Effector CD8-positive, alpha-beta T cell (primary cell): Measurements from ENCODE around the gene VAC14.

Source experiments
- DNase-seq: peaks from one replicate; lab custom pipeline; 2025; lab: John Stamatoyannopoulos, UW

The VAC14 gene

GRCh38 chr16:70663524-70664324 is 137.2 kb downstream of the VAC14 start:
- no peak for DNase-seq

DNA sequence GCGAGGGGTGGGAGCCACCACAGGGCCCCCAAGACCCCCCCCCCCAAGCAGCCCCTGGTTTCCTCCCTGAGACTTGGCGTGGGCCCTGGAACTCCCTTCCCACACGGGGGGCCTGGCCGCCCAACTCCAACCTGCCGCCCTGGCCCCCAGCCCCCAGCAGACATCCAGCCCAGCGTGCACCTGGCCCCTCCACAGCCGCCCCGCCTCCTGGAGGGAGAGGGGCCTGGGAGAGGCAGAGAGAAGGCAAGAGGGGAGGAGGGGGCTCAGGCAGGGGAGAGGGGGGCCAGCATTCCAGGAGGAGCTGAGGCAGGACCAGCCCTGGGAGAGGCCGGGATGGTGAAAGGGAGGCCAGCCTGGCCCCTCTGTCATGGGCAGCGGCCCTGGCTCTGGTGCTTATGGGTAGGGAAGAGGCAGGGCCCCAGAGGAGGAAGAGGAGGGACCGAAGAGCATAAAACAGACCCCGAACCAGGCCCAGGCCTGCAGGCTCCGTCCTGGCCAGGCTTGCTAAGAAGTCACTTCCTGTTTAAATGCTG is 137.9 kb downstream of the VAC14 start:
- DNase-seq, result no peak

DNA sequence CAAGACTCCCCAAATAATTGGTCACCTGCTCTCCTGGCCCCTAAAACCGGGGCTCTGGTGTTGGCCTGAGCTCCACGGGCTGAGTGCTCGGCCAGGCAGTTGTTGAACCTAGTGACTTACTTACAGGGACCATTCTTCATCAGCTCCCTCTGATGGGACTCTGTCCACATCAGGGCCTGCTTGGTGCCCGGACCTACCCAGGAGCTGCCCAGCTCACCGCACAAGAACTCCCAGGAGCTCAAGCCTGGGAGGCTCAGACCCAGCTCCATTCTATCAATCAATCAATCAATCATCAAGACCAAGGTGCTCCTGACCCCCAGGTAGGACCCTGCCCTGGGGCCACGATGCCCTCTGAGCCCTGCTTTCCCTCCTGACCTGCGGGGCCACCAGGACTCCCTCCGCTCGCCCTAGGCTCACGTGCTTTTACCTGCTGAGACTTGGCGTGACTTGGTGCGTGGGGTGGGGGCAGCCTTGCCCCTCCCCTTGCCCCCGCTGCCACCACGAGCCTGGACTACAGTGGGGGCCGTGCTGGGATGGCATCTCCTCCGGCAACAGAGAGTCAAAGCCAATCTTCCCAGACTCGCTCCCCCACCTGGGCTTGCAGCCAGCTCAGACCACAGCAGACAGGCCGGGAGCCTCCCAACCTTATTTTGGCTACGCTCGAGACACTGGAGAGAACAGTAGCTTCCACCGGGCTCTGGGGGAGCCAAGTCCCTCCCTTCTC is 138.9 kb downstream of the VAC14 start:
- no peak for DNase-seq

DNA sequence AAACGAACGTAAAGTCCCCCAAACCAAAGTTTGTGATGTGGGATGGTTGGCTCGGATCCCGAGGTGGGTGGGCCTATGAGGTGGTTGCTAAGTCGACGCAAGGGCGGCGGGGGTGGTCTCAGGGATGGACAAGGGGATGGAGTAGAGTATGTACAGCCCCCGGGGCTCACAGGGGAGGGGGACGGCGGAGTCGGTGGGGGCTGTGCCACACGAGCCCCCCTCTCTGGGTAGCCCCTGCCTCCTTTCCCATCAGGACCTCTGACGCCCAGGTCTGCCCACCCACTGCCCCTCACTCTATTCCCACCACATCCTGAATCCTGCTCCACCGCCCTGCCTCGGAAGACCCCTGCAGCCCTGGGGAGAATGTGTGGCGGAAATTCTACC is 139.4 kb downstream of the VAC14 start:
- no peak for DNase-seq

DNA sequence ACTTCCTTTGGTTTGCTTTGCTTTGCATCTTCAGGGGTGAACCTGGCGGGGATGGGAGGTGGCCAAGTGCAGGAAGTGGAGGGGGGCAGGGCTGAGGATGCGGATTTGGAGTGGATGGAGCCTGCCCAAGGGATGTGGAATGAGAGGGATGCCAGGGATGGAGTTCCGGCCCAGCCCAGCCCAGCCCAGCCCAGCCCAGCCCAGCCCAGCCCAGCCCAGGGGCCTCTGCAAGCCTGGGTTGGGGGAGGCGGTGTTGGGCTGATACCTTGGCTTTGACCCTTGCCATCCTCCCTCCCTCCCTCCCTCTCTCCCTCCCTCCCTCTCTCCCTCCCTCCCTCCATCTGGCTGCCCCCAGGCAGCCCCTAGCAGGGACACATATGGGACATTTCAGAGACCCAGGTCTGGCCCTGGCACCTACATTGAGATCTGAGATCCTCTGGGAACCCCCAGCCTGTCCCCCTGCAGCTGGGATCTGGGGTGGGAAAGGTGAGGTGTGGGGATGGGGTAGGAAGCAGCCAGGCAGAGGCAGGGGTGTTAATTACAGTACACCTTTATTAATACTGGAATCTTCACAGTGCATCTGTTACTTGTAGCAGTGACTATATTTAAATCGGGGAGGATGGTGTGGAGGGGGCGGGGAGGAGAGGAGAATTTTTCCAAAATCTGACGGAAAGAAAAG is 140.1 kb downstream of the VAC14 start:
- DNase-seq, result no peak

DNA sequence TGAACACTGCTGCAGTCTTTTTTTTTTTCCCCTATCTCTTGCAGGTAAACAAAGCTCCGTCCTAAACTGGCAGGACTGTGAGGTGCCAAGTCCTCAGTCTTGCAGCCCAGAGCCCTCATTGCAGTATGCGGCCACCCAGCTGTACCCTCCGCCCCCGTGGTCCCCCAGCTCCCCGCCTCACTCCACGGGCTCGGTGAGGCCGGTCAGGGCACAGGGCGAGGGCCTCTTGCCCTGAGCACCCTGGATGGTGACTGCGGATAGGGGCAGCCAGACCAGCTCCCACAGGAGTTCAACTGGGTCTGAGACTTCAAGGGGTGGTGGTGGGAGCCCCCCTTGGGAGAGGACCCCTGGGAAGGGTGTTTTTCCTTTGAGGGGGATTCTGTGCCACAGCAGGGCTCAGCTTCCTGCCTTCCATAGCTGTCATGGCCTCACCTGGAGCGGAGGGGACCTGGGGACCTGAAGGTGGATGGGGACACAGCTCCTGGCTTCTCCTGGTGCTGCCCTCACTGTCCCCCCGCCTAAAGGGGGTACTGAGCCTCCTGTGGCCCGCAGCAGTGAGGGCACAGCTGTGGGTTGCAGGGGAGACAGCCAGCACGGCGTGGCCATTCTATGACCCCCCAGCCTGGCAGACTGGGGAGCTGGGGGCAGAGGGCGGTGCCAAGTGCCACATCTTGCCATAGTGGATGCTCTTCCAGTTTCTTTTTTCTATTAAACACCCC is 140.8 kb downstream of the VAC14 start:
- no peak for DNase-seq

GRCh38 chr16:70659546-70659945 is 141.4 kb downstream of the VAC14 start:
- no peak for DNase-seq

DNA sequence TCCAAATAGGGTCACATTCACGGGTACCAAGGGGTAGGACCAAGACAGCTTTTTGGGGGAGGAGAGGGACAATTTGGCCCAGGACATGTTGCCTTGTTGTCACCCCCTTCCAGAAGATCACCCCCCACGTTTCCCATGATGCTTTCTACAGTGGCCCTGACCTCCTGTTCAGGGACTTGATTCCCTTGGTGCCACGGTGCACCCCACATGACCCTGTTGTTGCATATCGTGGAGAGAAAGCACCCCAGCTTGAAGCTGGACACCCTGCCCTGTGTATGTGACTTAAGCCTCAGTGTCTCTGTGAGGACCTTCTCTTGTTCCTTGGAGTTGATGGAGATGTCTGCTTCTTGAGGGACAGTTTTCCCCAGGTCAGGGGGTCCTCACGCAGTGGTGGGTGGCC is 142.0 kb downstream of the VAC14 start:
- no peak for DNase-seq

GRCh38 chr16:70657956-70658355 is 143.0 kb downstream of the VAC14 start:
- DNase-seq, result no peak

- DNase-seq, result no peak
These were observed 144.2 kb downstream of the VAC14 start for GRCh38 chr16:70656712-70657263.

DNA sequence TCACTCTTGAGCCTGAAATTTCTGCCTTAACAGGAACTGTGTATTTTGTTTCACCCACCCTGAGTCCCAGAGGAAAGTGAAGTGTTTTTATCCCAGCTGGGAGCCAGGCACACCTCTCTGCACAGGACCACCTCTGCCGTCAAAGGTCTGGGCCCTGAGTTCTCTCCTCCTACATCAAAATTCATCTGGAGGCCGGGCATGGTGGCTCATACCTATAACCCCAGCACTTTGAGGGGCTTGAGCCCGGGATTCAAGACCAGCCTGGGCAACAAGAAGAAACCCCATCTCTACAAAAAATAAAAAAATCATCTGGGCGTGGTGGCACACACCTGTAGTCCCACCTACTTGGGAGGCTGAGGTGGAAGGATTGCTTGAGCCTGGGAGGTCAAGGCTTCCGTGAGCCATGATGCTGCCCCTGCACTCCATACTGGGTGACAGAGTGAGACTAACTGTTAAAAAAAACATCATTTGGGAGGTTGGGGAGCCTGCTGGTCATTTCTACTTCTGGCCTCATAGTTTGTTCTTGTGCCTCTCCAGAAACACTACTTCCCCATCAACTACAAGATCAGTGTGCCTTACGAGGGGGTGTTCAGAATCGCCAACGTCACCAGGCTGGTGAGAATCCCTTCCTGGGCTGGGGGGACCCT is 144.8 kb downstream of the VAC14 start:
- DNase-seq, result no peak

DNA sequence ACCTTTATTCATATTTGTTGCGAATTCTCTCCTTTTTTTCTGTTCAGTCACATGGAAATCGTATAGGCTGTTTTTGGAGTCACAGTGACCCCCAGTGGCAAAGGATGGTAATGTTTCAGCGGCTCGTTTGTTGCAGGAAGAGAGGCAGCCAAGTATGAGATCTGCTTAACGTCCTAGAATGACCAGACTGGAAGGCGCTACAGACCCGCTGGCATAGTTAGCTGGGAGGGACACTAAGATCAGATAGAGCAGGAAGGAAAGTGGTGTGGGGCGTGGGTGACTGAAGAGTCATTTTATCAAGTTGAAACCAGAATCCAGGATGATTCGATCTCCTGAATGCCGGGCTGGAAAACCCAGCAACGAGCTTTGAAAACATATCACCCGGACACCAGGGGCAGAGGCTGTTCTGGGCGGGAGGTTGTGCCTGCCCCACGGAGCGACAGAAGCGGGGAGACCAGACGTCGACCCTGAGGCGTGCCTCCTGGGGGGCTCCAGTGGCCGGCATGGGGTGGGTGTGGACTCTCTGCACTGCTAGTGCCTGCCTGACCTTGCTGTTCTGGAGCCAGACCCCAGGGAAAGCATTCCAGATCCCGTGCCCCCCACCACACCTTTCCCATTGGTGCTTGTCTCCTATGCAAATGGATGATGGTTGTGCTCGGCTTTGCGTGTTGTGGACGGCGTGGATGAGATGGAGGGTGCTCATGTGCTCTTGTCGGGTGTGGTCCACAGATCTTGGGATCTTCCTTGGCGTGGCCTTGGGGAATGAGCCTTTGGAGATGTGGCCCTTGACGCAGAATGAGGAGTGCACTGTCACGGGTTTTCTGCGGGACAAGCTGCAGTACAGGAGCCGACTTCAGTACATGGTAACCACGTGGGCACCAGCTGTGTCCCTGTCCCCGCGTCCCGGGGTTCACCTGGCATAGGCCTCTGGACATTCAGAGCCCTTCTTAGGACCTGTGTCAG is 146.9 kb downstream of the VAC14 start:
- DNase-seq, result peak; percentile 63

DNA sequence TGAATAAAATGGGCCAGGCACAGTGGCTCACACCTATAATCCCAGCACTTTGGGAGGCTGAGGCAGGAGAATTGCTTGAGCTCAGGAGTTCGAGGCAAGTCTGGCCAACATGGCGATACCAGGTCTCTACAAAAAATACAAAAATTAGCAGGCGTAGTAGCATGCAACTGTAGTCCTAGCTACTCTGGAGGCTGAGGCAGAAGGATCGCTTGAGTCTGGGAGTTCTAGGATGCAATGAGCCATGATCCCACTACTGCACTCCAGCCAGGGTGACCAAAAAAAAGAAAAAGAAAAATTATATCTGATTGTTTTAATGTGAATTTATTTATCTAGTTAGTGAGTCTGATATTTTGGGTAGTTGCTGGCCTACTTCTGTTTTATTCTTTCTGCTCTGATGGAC is 147.6 kb downstream of the VAC14 start:
- DNase-seq, result no peak

GRCh38 chr16:70652322-70652721 is 148.6 kb downstream of the VAC14 start:
- DNase-seq, result no peak

DNA sequence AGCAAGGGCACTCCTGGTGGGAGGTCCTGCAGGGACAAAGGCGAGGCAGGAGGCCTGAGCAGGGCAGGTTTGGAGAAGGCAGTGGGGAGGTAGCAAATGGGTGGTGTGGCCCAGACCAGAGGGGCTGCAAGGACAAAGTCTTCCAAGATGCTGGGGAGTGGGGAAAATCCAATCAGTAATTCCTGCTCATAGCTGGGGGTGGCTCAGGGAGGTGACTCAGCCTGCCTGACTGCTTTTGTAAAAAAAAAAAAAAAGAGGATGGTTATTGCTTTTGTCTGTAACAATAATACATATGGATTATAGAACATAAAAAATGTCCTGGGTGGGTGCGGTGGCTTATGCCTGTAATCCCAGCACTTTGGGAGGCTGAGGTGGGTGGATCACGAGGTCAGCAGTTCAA is 149.4 kb downstream of the VAC14 start:
- no peak for DNase-seq

GRCh38 chr16:70650216-70650615 is 150.7 kb downstream of the VAC14 start:
- no peak for DNase-seq

DNA sequence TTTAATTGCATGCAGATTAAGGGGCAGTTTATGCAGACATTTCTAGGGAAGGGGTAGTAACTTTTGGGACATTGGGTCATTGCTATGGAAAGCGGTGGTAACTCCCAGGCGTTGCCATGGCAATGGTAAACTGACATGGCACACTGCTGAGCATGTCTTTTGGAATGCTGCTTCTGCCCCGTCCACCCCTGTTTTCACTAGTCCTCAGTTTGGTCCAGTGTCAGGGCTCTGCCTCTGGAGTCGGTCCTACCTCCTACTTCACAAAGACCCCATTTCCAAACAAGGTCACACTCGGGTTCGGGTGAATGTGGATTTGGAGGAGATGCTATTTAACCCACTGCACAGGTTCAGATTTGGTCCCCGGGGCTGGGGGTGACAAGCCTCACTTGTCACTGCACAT is 151.7 kb downstream of the VAC14 start:
- no peak for DNase-seq

- DNase-seq, result no peak
These were observed 152.4 kb downstream of the VAC14 start for GRCh38 chr16:70648606-70649005.

DNA sequence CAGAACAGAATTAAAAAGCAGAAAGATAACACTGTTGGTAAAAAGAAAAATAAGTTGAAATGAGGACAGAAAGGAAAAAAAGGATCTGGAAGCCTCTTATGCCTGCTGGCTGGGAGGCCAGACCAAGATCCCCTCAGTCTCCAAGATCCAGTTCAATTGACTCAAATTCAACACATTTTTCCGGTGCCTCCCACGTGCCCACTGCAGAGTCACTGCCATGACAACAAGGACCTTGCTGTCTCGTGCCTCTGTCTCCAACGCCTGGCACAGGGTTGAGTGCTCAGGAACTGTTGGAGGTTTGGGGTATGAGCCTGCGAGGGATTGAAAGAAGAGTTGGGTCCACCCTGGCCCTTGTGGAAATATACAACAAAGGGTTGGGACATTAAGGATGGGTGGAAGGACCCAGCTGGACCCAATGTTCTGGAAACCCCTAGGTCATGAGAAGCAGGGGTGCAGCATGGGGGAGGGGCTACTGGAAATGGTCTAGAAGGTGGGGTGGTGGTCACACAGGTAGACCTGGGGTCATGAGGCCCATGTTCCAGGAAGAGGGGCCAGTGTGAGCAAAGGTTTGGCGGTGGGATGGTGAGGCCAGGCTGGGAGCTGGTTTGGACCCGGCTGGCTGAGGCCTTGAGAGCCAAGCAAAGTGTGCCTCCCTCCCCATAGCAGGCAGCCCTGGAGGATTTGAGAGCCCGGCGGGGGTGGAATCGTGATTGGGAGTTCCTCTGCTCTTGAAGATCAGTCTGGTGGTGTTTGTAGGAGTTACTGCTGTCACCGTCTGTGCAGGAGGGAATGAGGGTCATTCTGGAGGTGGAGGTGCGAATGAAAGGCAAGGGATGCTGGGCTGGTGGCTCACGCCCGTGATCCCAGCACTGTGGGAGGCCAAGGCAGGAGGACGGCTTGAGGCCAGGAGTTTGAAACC is 153.3 kb downstream of the VAC14 start:
- no peak for DNase-seq
